Astrocyte of the cerebellum (primary cell): ENCODE measurements around the gene CCDC57.

Experiments
- DNase-seq: peaks from one replicate; pipeline ENCODE4 v3.0.0-alpha.2; 2011; ENCODE audit warnings: low read depth
- H3K4me3 ChIP-seq: 2 replicates; pipeline ENCODE4 v1.5.1; 2011; ENCODE audit warnings: mild to moderate bottlenecking, low read depth, low read length, moderate library complexity
- CTCF ChIP-seq: IDR thresholded peaks from 2 replicates; pipeline ENCODE4 v1.5.1; 2012; ENCODE audit warnings: low read length, low read depth, moderate library complexity, mild to moderate bottlenecking; ENCODE audit errors: missing control alignments
- in situ Hi-C: cut with HindIII; loops from 2 replicates; pipeline ENCODE4 v1.10.0; 2017; ENCODE audit warnings: low sequenced_read_pairs

CCDC57 gene

GRCh38 chr17:82164853-82165252 lies 47.8 kb downstream of the CCDC57 start:
- in situ Hi-C loops = no loop called here
- DNase-seq = no peak
- H3K4me3 ChIP-seq = no peak overlapping the region
- no peak for TF ChIP-seq CTCF

GRCh38 chr17:82161216-82161615 lies 51.4 kb downstream of the CCDC57 start:
- no peak for TF ChIP-seq CTCF
- no peak for DNase-seq
- H3K4me3 ChIP-seq = no peak overlapping the region
- in situ Hi-C loops = no loop called here

GRCh38 chr17:82160075-82160474 lies 52.6 kb downstream of the CCDC57 start:
- TF ChIP-seq CTCF = no peak
- in situ Hi-C loops = no loop called here
- no peak overlapping the region for H3K4me3 ChIP-seq
- DNase-seq = no peak

- in situ Hi-C loops = no loop called here
- TF ChIP-seq CTCF = no peak
- H3K4me3 ChIP-seq = no peak overlapping the region
- DNase-seq = no peak
Observed at GRCh38 chr17:82158825-82159224, 53.8 kb downstream of the CCDC57 start.

- no peak for TF ChIP-seq CTCF
- DNase-seq = no peak
- no peak overlapping the region for H3K4me3 ChIP-seq
- in situ Hi-C loops = no loop called here
Observed at GRCh38 chr17:82157046-82158035, 55.3 kb downstream of the CCDC57 start.

- H3K4me3 ChIP-seq = no peak overlapping the region
- DNase-seq = no peak
- in situ Hi-C loops = no loop called here
- TF ChIP-seq CTCF = no peak
Observed at GRCh38 chr17:82156284-82156925, 56.2 kb downstream of the CCDC57 start.
